GM12892 (cell line): ENCODE measurements around the gene OR52H1.

Source experiments
- DNase-seq: peaks from one replicate; pipeline ENCODE4 v3.0.0; 2011; ENCODE audit not compliant: insufficient read length
- FAIRE-seq: peaks from 2 replicates; lab custom pipeline; 2011; peaks lifted over from hg19 to GRCh38; lab: Jason Lieb, UNC
- POLR2A ChIP-seq: IDR thresholded peaks from 2 replicates; pipeline ENCODE4 v1.6.1; 2011; ENCODE audit warnings: low read depth, low read length, control low read depth
- POLR2AphosphoS5 ChIP-seq: IDR thresholded peaks from 2 replicates; pipeline ENCODE4 v1.6.1; 2011; ENCODE audit warnings: low read depth, low read length, control low read depth
- TAF1 ChIP-seq: IDR thresholded peaks from 2 replicates; pipeline ENCODE4 v1.6.1; 2011; ENCODE audit warnings: low read depth, mild to moderate bottlenecking, control low read depth, low read length, borderline replicate concordance

The OR52H1 gene

GRCh38 chr11:5574654-5575053 lies 26.3 kb upstream of the OR52H1 start:
- FAIRE-seq (no peak), DNase-seq (no peak)
- TF ChIP-seq POLR2A: no peak
- TF ChIP-seq TAF1: no peak
- no peak for TF ChIP-seq POLR2AphosphoS5

GRCh38 chr11:5564259-5565019 lies 16.1 kb upstream of the OR52H1 start:
- DNase-seq (no peak), FAIRE-seq (peak; percentile 5)
- TF ChIP-seq POLR2A: no peak
- TF ChIP-seq TAF1: no peak
- TF ChIP-seq POLR2AphosphoS5: no peak

GRCh38 chr11:5557751-5558150 lies 9.4 kb upstream of the OR52H1 start:
- FAIRE-seq (no peak), DNase-seq (no peak)
- TF ChIP-seq TAF1: no peak
- TF ChIP-seq POLR2A: no peak
- TF ChIP-seq POLR2AphosphoS5: no peak

DNA sequence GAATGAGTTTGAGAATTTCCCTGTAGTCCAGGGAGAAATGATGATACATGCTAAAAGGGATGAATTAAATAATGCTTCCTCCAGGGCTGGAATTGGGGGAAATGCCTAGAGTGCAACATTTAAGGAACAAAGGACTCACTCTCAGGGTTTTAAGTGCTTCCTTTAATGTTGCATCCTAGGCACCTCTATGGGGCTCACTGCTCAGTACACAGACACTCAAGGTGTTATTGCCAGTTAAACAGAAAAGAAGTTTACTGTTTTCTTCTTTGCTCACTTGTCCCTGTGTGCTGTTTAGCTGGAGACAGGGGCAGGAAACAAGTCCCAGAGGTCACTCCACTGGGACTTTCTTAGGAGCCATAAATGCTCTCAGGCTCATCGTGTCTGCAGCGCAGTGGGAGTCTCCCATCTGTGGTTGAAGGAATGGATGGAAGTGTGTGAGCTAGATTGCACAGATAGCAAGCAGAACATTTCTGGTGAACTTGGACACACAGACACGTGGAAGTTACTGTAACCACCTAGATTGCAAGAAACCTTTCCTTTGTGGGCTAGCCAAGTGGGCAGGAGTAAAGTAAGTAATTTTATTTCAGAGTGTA lies 8.4 kb upstream of the OR52H1 start:
- TF ChIP-seq POLR2A (no peak), TAF1 (no peak), POLR2AphosphoS5 (no peak)
- no peak for FAIRE-seq
- DNase-seq: no peak

GRCh38 chr11:5553343-5553742 lies 5.0 kb upstream of the OR52H1 start:
- DNase-seq: no peak
- FAIRE-seq: no peak
- TF ChIP-seq POLR2AphosphoS5: no peak

DNA sequence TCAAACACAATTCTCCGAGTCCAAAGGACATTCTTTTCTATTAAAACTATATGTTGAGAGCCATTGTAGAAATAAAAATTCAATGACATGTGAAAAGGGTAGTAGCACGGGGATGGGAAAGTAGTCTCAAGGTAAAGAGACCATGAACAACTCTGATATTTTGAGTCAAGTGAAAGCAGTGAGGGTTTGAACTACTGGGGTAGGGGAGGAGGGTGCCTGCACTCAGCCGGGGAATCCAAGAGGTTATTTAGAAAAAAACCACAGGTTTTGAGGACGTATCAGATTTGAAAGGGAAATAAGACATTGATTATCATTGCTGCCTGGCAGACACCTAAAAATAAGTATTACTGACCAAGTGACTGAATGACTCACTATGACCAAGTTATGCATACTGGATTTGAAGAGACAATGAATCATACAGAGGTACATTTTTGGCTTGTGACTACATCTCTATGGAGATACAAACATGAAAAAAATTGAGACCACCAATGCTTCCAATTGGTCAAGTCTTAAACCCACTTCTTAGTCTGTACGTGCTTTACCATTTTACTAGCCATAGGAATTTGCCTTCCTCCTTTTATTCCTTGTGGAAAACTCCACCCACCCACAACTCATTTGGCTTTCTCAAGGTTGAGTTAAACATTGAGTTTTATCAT lies 2.2 kb upstream of the OR52H1 start:
- DNase-seq: no peak
- peak; percentile 74 for FAIRE-seq
- TF ChIP-seq POLR2A: no peak
- TF ChIP-seq POLR2AphosphoS5: no peak
- no peak for TF ChIP-seq TAF1

DNA sequence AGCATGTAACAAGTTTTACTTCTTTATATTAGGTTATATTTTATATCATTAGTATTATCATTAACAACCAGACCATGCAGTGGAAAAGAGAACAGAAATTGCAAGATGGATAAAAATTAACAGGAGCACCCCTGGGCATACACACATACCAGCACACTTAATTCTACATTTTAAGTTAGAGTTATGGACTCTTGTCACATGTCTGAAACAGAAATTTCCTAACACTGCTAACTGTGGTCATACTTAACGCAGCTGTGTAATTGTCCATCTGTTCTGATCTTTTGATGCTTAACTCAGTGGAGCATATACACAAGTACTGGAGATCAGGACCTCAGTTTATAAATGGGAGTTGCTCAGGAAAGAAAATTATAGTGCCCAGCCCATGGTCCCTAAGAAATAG lies 358 bp downstream of the OR52H1 start:
- DNase-seq (no peak), FAIRE-seq (no peak)
- TF ChIP-seq POLR2A: no peak
- no peak for TF ChIP-seq POLR2AphosphoS5
- TF ChIP-seq TAF1: no peak

- no peak for DNase-seq
- no peak for FAIRE-seq
- TF ChIP-seq POLR2AphosphoS5 (no peak), TAF1 (no peak), POLR2A (no peak)
Measured at GRCh38 chr11:5546457-5546856, 1.9 kb downstream of the OR52H1 start.

GRCh38 chr11:5541427-5541826 lies 6.9 kb downstream of the OR52H1 start:
- TF ChIP-seq POLR2AphosphoS5 (no peak), POLR2A (no peak), TAF1 (no peak)
- DNase-seq: no peak
- no peak for FAIRE-seq

- no peak for FAIRE-seq
- TF ChIP-seq TAF1 (no peak), POLR2AphosphoS5 (no peak), POLR2A (no peak)
- DNase-seq: no peak
Measured at GRCh38 chr11:5536482-5536881, 11.9 kb downstream of the OR52H1 start.

GRCh38 chr11:5534046-5534445 lies 14.3 kb downstream of the OR52H1 start:
- TF ChIP-seq POLR2AphosphoS5 (no peak), TAF1 (no peak), POLR2A (no peak)
- DNase-seq (no peak), FAIRE-seq (no peak)

- TF ChIP-seq POLR2AphosphoS5 (no peak), TAF1 (no peak), POLR2A (no peak)
- DNase-seq (no peak), FAIRE-seq (no peak)
Measured at GRCh38 chr11:5531053-5531831, 17.1 kb downstream of the OR52H1 start.
